Osteoblast (primary cell): ENCODE measurements around the gene UST. TPM values are rescaled to one million over a fixed set of nuclear protein-coding genes. Genes with fewer than 3 reads are reported as not detected.

Experiments used
- DNase-seq: peaks from one replicate; pipeline ENCODE4 v3.0.0; 2011; ENCODE audit warnings: low spot score, mixed read lengths; ENCODE audit not compliant: insufficient read length; ENCODE audit errors: missing footprints
- H2AFZ ChIP-seq: 2 replicates; pipeline ENCODE4 v1.6.0; 2011; ENCODE audit warnings: mild to moderate bottlenecking, low read length
- H3K27ac ChIP-seq: 2 replicates; pipeline ENCODE4 v1.5.1; 2011; ENCODE audit warnings: mild to moderate bottlenecking, low read depth, low read length, moderate library complexity
- H3K27me3 ChIP-seq: 2 replicates; pipeline ENCODE4 v1.6.0; 2012; ENCODE audit warnings: mild to moderate bottlenecking, control low read depth, inconsistent platforms, low read length, moderate library complexity; ENCODE audit not compliant: insufficient read depth
- H3K36me3 ChIP-seq: 2 replicates; pipeline ENCODE4 v1.5.1; 2011; ENCODE audit warnings: mild to moderate bottlenecking, low read length, control low read depth, moderate library complexity; ENCODE audit not compliant: insufficient read depth
- H3K4me1 ChIP-seq: 2 replicates; pipeline ENCODE4 v1.5.1; 2011; ENCODE audit warnings: mild to moderate bottlenecking, low read length, control low read depth, moderate library complexity; ENCODE audit not compliant: insufficient read depth
- H3K4me2 ChIP-seq: 2 replicates; pipeline ENCODE4 v1.6.0; 2011; ENCODE audit warnings: mild to moderate bottlenecking, low read length; ENCODE audit not compliant: insufficient read depth
- H3K4me3 ChIP-seq: fragments of 200-600 bp; sonication (generic); 3 replicates; pipeline ENCODE4 v1.5.1; 2012; ENCODE audit warnings: mild to moderate bottlenecking, low read length, inconsistent platforms; ENCODE audit not compliant: insufficient read depth
- H3K79me2 ChIP-seq: 2 replicates; pipeline ENCODE4 v1.6.0; 2012; ENCODE audit warnings: mild to moderate bottlenecking, low read length, control low read depth, inconsistent platforms; ENCODE audit not compliant: insufficient read depth
- H3K9me3 ChIP-seq: 2 replicates; pipeline ENCODE4 v1.5.1; 2011; ENCODE audit warnings: low read depth, low read length, control low read depth
- H4K20me1 ChIP-seq: 2 replicates; pipeline ENCODE4 v1.6.0; 2012; ENCODE audit warnings: mild to moderate bottlenecking, low read length, control low read depth; ENCODE audit not compliant: insufficient read depth
- total RNA-seq: library from RNA; depleted of rRNA; stranded (reverse); fragments of >200 nt; gene quantifications from 2 replicates; pipeline ENCODE4 v1.2.3, GENCODE V29; 2012
- TF ChIP-seq, protein P1 (sequence below): IDR thresholded peaks from 2 replicates; pipeline ENCODE4 v1.5.1; 2011; ENCODE audit warnings: mild to moderate bottlenecking, low read depth, low read length, moderate library complexity; ENCODE audit errors: extremely low read depth

UST gene
- total RNA-seq, 1 donor: 18.1 TPM

GRCh38 chr6:148979014-148979901 is 232.4 kb downstream of the UST start:
- no peak overlapping the region for H2AFZ ChIP-seq
- DNase-seq: no peak
- no peaks in the 10 kb centered on the region for H3K27me3 ChIP-seq
- H3K79me2 ChIP-seq: no peaks in the 10 kb centered on the region
- H3K27ac ChIP-seq: no peak overlapping the region
- H3K36me3 ChIP-seq: no peaks in the 10 kb centered on the region
- TF ChIP-seq, protein P1, sequence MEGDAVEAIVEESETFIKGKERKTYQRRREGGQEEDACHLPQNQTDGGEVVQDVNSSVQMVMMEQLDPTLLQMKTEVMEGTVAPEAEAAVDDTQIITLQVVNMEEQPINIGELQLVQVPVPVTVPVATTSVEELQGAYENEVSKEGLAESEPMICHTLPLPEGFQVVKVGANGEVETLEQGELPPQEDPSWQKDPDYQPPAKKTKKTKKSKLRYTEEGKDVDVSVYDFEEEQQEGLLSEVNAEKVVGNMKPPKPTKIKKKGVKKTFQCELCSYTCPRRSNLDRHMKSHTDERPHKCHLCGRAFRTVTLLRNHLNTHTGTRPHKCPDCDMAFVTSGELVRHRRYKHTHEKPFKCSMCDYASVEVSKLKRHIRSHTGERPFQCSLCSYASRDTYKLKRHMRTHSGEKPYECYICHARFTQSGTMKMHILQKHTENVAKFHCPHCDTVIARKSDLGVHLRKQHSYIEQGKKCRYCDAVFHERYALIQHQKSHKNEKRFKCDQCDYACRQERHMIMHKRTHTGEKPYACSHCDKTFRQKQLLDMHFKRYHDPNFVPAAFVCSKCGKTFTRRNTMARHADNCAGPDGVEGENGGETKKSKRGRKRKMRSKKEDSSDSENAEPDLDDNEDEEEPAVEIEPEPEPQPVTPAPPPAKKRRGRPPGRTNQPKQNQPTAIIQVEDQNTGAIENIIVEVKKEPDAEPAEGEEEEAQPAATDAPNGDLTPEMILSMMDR: no peak
- no peaks in the 10 kb centered on the region for H4K20me1 ChIP-seq
- no peaks in the 10 kb centered on the region for H3K4me1 ChIP-seq
- no peaks in the 10 kb centered on the region for H3K9me3 ChIP-seq
- no peak overlapping the region for H3K4me3 ChIP-seq
- H3K4me2 ChIP-seq: no peak overlapping the region

GRCh38 chr6:148980234-148980633 is 233.4 kb downstream of the UST start:
- H3K4me2 ChIP-seq: no peak overlapping the region
- no peak overlapping the region for H2AFZ ChIP-seq
- no peak overlapping the region for H3K27ac ChIP-seq
- no peak overlapping the region for H3K4me3 ChIP-seq
- no peaks in the 10 kb centered on the region for H3K4me1 ChIP-seq
- DNase-seq: no peak
- no peaks in the 10 kb centered on the region for H3K36me3 ChIP-seq
- no peaks in the 10 kb centered on the region for H4K20me1 ChIP-seq
- TF ChIP-seq, protein P1: no peak
- no peaks in the 10 kb centered on the region for H3K9me3 ChIP-seq
- H3K79me2 ChIP-seq: no peaks in the 10 kb centered on the region
- H3K27me3 ChIP-seq: no peaks in the 10 kb centered on the region

GRCh38 chr6:148981515-148981914 is 234.7 kb downstream of the UST start:
- Histone ChIP-seq H3K27ac (no peak overlapping the region), H4K20me1 (no peaks in the 10 kb centered on the region), H3K4me1 (no peaks in the 10 kb centered on the region), H3K27me3 (no peaks in the 10 kb centered on the region), H3K9me3 (no peaks in the 10 kb centered on the region), H3K79me2 (no peaks in the 10 kb centered on the region), H3K4me3 (no peak overlapping the region), H3K4me2 (no peak overlapping the region), H3K36me3 (no peaks in the 10 kb centered on the region), H2AFZ (no peak overlapping the region)
- DNase-seq: no peak
- TF ChIP-seq, protein P1: no peak

GRCh38 chr6:148983101-148983761 is 236.4 kb downstream of the UST start:
- no peaks in the 10 kb centered on the region for H3K9me3 ChIP-seq
- H3K36me3 ChIP-seq: no peaks in the 10 kb centered on the region
- no peak overlapping the region for H3K27ac ChIP-seq
- H3K4me1 ChIP-seq: no peaks in the 10 kb centered on the region
- no peak overlapping the region for H3K4me2 ChIP-seq
- TF ChIP-seq, protein P1: no peak
- H2AFZ ChIP-seq: no peak overlapping the region
- H3K4me3 ChIP-seq: no peak overlapping the region
- DNase-seq: no peak
- no peaks in the 10 kb centered on the region for H3K79me2 ChIP-seq
- no peaks in the 10 kb centered on the region for H3K27me3 ChIP-seq
- H4K20me1 ChIP-seq: no peaks in the 10 kb centered on the region
